Measurements from ENCODE around the gene PIP5K1B.

Gene PIP5K1B

GRCh38 chr9:68805890-68806517, 101.0 kb downstream of the PIP5K1B start:
- TF ChIP-seq POLR2A (IDR thresholded peaks at IDR 0.05; ENCODE audit: low read depth, low read length), result no peak
- DNase-seq (ENCODE audit: insufficient read length, low spot score), result no peak
- no peak for FAIRE-seq

DNA sequence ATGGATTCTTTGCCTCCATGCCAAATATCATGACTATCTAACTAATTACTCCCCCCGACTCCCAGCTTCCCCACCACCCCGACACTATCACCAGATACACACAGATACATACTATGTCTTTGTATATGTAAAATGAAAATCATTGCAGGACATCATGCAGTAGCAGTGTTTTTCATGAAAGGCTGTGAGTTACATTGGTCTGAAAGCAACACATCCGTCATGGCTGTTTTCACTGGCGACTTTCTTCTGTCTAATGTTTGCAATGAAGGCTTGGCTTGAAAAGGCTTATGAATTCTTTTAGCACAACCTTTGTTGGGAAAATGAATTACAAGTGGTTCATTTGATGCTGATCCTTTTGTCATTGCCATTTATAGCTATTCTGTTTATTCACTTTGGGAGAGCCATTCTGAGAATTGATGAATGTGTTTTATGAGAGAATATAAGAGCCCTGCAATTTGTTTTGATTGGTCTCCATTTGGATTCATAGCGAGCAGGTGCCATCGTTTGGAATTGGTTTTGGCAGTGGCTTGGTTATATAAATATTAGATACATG, 103.4 kb downstream of the PIP5K1B start:
- FAIRE-seq (no peak), DNase-seq (ENCODE audit: insufficient read length, low spot score) (no peak)
- TF ChIP-seq POLR2A (IDR thresholded peaks at IDR 0.05; ENCODE audit: low read depth, low read length), result no peak

DNA sequence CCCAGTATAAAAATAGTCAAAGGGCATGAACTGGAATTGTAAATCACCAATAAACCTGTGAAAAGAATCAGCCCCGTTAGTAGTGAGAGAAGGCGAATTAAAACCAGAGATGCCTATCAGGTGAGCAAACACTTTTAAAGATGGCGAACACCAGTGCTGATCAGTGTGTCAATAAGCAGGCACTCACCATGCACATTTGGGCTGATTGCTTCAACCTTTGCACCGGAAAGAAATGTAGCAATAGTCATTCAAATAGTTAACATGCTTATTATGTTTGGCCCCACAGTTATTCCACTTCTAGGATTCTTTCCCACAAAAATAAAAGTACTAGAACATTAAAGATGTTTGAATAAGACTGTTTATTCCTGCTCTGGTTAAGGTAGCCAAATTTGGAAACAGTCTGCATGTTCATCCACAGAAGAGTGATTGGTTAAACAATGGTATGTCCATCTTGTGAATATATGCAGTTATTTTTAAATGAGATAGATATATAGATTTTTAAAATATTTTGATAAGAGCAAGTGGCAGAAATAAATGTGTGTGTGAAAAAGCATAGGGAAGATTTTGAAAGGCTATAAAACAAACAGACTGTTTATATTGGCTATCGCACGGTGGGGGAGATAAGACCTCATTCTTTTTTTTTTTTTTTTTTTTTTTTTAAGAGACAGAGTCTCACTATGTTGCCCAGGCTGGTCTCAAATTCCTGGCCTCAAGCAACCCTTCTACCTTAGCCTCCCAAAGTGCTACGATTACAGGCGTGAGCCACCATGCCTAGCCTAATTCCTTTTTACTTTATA, 112.2 kb downstream of the PIP5K1B start:
- FAIRE-seq (peak; percentile 77), DNase-seq (ENCODE audit: insufficient read length, low spot score) (no peak)
- TF ChIP-seq POLR2A (IDR thresholded peaks at IDR 0.05; ENCODE audit: low read depth, low read length), result no peak

DNA sequence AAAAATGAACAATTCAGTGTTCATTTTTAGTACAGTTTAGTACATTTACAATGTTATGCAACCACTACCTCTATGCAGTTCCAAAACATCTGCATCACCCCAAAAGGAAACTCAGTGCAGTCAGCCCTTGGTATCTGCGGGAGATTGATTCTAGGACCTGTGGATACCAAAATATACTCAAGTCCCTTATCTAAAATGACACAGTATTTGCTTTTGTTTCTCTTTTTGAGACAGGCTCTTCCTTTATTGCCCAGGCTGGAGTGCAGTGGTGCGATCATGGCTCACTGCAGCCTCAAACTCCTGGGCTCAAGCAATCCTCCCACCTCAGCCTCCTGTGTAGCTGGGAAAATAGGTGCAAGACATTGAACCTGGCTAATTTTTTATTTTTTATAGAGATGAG, 114.0 kb downstream of the PIP5K1B start:
- FAIRE-seq (no peak), DNase-seq (ENCODE audit: insufficient read length, low spot score) (no peak)
- TF ChIP-seq POLR2A (IDR thresholded peaks at IDR 0.05; ENCODE audit: low read depth, low read length), result no peak

DNA sequence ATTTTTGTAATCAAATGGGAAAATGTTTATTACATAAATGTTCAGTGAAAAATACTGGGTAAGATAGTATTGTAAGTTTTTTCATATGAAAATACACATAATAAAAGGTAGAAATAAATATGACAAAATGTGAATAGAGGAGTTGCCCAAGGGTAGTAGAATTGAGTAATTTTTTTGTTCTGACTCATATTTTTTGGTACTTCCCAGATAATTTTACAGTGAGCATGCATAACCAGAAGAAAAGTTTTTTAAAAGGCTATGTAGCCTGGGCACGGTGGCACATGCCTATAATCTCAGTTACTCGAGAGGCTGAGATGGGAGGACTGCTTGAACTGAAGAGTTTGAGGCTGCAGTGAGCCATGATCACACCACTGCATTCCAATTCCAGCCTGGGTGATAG, 116.9 kb downstream of the PIP5K1B start:
- FAIRE-seq, result no peak
- no peak for TF ChIP-seq POLR2A (IDR thresholded peaks at IDR 0.05; ENCODE audit: low read depth, low read length)
- no peak for DNase-seq (ENCODE audit: insufficient read length, low spot score)

GRCh38 chr9:68822596-68823165, 117.6 kb downstream of the PIP5K1B start:
- no peak for TF ChIP-seq POLR2A (IDR thresholded peaks at IDR 0.05; ENCODE audit: low read depth, low read length)
- no peak for DNase-seq (ENCODE audit: insufficient read length, low spot score)
- no peak for FAIRE-seq

DNA sequence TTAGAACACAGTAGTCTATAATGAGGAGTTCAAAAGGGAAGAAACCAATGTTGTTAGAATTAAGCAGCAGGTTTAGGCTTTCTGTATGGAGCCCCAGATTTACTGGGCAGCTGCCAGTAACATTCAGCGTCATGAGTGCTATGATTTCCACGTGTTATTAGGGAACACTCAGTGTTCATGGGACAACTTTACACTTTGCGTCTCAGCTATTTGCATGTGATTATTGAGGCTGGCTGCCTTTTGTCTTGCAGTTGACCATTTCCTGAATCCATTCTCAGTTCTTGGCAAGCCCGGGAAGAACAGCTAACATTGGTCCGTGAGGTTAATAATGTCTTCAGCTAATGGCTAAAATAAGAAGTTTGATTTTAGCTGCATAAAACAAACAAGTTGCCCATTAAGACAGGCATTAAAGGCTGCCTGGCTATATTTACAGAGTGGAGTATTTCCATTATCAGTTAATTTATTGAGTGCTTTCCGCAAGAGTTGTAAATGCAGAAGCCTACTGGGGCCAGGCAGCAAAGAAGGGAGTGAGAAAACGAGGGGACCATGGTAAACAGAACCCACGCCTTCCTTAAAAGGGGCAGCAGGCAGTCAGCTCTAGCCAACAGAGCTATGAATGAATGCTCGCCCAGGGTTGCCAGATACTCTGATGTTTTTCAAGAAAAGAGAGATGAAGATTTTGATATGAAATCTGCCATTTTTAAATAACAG, 120.9 kb downstream of the PIP5K1B start:
- FAIRE-seq, result no peak
- TF ChIP-seq POLR2A (IDR thresholded peaks at IDR 0.05; ENCODE audit: low read depth, low read length), result no peak
- DNase-seq (ENCODE audit: insufficient read length, low spot score), result no peak

DNA sequence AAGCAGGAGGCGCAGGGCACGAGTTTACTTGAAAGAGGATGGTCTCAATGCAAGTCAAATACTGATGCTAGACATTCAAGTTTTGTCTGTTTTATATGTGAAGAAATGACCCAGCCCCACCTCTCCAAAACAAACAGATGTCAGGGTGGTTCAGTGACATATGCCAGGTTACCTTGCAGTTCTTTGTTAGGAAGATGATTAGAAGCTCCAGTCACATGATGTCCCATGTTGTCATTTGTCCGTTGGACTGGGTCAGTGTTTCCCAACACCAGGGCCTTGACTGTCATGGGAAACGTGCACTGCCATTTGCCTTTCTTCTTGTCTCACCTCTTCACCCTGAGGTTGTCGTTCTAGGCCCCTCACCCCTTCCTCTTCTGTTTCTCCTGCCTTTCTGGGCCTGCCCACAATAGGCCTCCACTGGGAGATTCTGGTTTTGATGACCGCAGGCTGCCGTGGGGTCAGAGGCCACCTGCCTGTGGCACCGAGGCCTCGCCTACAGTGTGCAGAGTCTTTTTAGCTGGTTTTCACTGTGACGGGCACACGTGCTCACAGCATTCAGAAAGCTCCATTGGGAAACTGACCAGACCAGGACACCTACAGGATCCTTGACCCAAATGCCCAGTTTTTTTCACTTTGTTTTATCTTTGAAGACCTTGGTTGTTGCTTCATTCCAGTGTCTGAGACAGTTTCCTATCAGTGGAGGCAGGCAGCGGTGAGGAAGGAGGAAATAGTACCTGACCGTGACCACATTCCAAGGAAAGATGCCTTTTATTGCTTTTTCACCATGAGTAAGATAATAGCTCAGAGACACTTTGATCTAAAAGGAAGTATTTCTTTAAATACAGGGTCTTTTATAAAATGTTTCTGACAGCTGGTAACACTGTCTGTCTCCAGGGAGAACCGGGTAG, 123.1 kb downstream of the PIP5K1B start:
- TF ChIP-seq POLR2A (IDR thresholded peaks at IDR 0.05; ENCODE audit: low read depth, low read length), result no peak
- DNase-seq (ENCODE audit: insufficient read length, low spot score) (no peak), FAIRE-seq (no peak)

DNA sequence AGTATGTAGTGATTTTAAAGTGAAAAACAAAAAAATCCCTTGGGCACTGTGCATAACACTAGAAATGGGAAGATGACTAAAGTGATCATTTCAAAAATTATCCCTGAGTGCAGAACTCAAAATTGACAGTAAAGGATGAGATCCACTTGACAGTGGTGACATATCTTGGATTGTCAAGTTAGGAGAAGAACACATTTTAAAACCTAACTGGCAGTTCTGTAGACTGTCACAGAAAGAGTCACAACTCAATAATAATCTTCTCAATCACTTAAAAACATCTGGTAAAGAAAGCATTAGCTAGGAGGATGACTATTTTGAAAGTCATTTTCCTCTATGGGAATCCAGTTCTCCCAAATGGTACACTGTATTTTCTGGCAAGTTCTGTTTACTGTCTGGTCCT, 127.1 kb downstream of the PIP5K1B start:
- no peak for TF ChIP-seq POLR2A (IDR thresholded peaks at IDR 0.05; ENCODE audit: low read depth, low read length)
- FAIRE-seq (no peak), DNase-seq (ENCODE audit: insufficient read length, low spot score) (no peak)

- DNase-seq (ENCODE audit: insufficient read length, low spot score), result no peak
Measured at GRCh38 chr9:68832861-68833518, 128.0 kb downstream of the PIP5K1B start.

DNA sequence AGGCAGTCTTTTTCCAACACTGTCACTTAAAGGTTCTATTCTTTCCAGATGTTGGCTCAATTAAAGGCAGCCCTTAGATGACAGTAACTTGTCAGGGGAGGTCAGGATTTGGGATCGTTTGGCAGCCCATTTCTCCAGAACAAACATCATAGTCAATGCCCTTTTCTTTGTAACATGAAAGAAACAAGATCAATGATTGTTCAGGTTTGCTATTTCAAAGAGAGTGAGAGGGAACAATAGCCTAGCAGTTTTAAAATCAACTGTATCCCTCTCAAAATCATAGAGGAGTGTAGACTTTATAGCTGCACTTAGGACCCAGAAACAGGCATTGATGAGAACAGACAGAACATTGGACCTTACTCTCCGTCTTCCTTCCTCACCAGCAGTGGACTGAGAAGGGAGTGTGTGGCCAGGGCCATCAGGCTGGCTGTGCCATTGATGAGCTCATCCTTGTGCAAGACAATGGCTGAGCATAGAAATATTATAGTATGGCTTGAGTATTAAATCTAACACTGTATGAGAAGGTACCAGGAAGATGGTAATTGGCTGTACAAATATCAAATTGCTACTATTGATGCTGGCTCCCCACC, 130.0 kb downstream of the PIP5K1B start:
- DNase-seq (ENCODE audit: insufficient read length, low spot score) (no peak), FAIRE-seq (no peak)
- TF ChIP-seq POLR2A (IDR thresholded peaks at IDR 0.05; ENCODE audit: low read depth, low read length), result no peak

More at GRCh38 chr9:68832861-68833518, 128.0 kb downstream of the PIP5K1B start:
- FAIRE-seq, result no peak
- TF ChIP-seq POLR2A (IDR thresholded peaks at IDR 0.05; ENCODE audit: low read depth, low read length), result no peak

- FAIRE-seq, result no peak
Measured at GRCh38 chr9:68836788-68837187, 131.7 kb downstream of the PIP5K1B start.

More at GRCh38 chr9:68836788-68837187, 131.7 kb downstream of the PIP5K1B start:
- no peak for DNase-seq (ENCODE audit: insufficient read length, low spot score)
- TF ChIP-seq POLR2A (IDR thresholded peaks at IDR 0.05; ENCODE audit: low read depth, low read length), result no peak

Measured in H54 (cell line).